SK-N-MC (cell line): ENCODE measurements around the gene ZBTB17.

ENCODE experiments used
- EZH2 ChIP-seq: fragments of 200-600 bp; sonication (generic); IDR thresholded peaks from one replicate; pipeline ENCODE4 v1.6.1; 2017; ENCODE audit warnings: antibody characterized with exemption
- FOXP2 ChIP-seq: optimal IDR thresholded peaks from 2 replicates; pipeline ENCODE3; 2011; ENCODE audit warnings: mild to moderate bottlenecking, moderate library complexity; ENCODE audit not compliant: insufficient read depth; ENCODE audit errors: extremely low read length, control extremely low read depth
- POLR2AphosphoS5 ChIP-seq: IDR thresholded peaks from 2 replicates; pipeline ENCODE4 v1.6.1; 2012; ENCODE audit warnings: mild to moderate bottlenecking, low read depth, low read length, borderline replicate concordance

GRCh38 chr1:15958793-15959192 is 17.1 kb downstream of the ZBTB17 start:
- TF ChIP-seq EZH2 (no peak), POLR2AphosphoS5 (no peak), FOXP2 (no peak)
